NCI-H1092 treated with DMSO at 0.1 percent for 48 hours (cell line): ENCODE data around the gene PPTC7.
"Not testable (repeated sequence)": the region's sequence is repeated elsewhere in the genome, so short reads cannot be mapped to it uniquely, and the experiment has no call there.

Source experiments
- DNase-seq: peaks from one replicate; lab custom pipeline; 2025; lab: John Stamatoyannopoulos, UW

The PPTC7 gene

GRCh38 chr12:110561471-110562201, 21.5 kb downstream of the PPTC7 start:
- no peak for DNase-seq

- DNase-seq: no peak
Observed at GRCh38 chr12:110560946-110561345, 22.2 kb downstream of the PPTC7 start.

GRCh38 chr12:110560048-110560447, 23.1 kb downstream of the PPTC7 start:
- no peak for DNase-seq

- not testable (repeated sequence) for DNase-seq
Observed at GRCh38 chr12:110558945-110559344, 24.2 kb downstream of the PPTC7 start.

GRCh38 chr12:110557300-110557699, 25.8 kb downstream of the PPTC7 start:
- no peak for DNase-seq

GRCh38 chr12:110556705-110557104, 26.4 kb downstream of the PPTC7 start:
- DNase-seq: no peak

GRCh38 chr12:110555577-110556406, 27.3 kb downstream of the PPTC7 start:
- DNase-seq: no peak

- DNase-seq: no peak
Observed at GRCh38 chr12:110554184-110554583, 28.9 kb downstream of the PPTC7 start.

- DNase-seq: no peak
Observed at GRCh38 chr12:110550981-110551380, 32.1 kb downstream of the PPTC7 start.

GRCh38 chr12:110549716-110550115, 33.4 kb downstream of the PPTC7 start:
- no peak for DNase-seq

- no peak for DNase-seq
Observed at GRCh38 chr12:110548678-110549077, 34.4 kb downstream of the PPTC7 start.

GRCh38 chr12:110547090-110547489, 36.0 kb downstream of the PPTC7 start:
- DNase-seq: no peak

GRCh38 chr12:110546339-110546738, 36.8 kb downstream of the PPTC7 start:
- no peak for DNase-seq

- DNase-seq: no peak
Observed at GRCh38 chr12:110545812-110546211, 37.3 kb downstream of the PPTC7 start.

GRCh38 chr12:110545259-110545658, 37.9 kb downstream of the PPTC7 start:
- not testable (repeated sequence) for DNase-seq

GRCh38 chr12:110543965-110544364, 39.2 kb downstream of the PPTC7 start:
- no peak for DNase-seq

GRCh38 chr12:110543252-110543959, 39.7 kb downstream of the PPTC7 start:
- DNase-seq: no peak

GRCh38 chr12:110540048-110540447, 43.1 kb downstream of the PPTC7 start:
- DNase-seq: no peak

GRCh38 chr12:110538869-110539622, 44.1 kb downstream of the PPTC7 start:
- DNase-seq: no peak

- no peak for DNase-seq
Observed at GRCh38 chr12:110537605-110538409, 45.3 kb downstream of the PPTC7 start.
